ENCODE measurements around the gene TNFRSF13B.

DNA sequence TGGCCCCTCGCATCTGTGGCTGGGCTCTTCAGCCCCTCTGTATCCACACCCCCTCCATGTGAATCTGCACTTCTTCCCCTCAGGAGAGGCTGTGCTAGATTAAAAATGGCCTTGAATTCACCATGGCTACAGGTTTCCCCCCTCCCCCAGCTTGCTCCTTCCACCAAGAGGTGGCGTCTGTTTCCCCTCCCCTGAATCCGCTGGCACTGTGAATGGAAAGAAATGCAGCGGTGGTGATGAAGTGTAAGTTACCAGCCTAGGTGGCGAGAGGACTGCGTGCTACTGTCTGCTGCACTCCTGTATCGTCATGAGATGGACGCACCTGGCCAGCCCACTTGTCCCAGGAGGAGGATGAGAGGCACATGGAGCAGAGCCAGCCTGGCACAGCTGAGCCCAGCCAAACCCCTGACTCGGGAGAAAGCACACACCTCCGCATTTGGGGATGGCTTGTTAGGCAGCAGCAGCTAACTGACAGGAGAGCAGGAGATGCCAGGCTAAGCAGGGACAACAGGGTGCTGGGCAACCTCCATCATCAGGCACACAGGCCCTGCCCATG lies 26.2 kb downstream of the TNFRSF13B start:
- TF ChIP-seq EZH2phosphoT487 (IDR thresholded peaks at IDR 0.05; ENCODE audit: low read depth), result no peak
- TF ChIP-seq, protein P1, sequence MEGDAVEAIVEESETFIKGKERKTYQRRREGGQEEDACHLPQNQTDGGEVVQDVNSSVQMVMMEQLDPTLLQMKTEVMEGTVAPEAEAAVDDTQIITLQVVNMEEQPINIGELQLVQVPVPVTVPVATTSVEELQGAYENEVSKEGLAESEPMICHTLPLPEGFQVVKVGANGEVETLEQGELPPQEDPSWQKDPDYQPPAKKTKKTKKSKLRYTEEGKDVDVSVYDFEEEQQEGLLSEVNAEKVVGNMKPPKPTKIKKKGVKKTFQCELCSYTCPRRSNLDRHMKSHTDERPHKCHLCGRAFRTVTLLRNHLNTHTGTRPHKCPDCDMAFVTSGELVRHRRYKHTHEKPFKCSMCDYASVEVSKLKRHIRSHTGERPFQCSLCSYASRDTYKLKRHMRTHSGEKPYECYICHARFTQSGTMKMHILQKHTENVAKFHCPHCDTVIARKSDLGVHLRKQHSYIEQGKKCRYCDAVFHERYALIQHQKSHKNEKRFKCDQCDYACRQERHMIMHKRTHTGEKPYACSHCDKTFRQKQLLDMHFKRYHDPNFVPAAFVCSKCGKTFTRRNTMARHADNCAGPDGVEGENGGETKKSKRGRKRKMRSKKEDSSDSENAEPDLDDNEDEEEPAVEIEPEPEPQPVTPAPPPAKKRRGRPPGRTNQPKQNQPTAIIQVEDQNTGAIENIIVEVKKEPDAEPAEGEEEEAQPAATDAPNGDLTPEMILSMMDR (IDR thresholded peaks at IDR 0.05; ENCODE audit: low read depth, low read length), result no peak

Data from OCI-LY3 (cell line).